ENCODE results near the gene SLTM.
A peak's percentile ranks its signal among the peaks of the same experiment; 100 is the strongest.
"Not testable (repeated sequence)": the region's sequence is repeated elsewhere in the genome, so short reads cannot be mapped to it uniquely, and the experiment has no call there.

Gene SLTM

GRCh38 chr15:58865425-58865880 lies 68.0 kb downstream of the SLTM start:
- TF ChIP-seq, protein P1, sequence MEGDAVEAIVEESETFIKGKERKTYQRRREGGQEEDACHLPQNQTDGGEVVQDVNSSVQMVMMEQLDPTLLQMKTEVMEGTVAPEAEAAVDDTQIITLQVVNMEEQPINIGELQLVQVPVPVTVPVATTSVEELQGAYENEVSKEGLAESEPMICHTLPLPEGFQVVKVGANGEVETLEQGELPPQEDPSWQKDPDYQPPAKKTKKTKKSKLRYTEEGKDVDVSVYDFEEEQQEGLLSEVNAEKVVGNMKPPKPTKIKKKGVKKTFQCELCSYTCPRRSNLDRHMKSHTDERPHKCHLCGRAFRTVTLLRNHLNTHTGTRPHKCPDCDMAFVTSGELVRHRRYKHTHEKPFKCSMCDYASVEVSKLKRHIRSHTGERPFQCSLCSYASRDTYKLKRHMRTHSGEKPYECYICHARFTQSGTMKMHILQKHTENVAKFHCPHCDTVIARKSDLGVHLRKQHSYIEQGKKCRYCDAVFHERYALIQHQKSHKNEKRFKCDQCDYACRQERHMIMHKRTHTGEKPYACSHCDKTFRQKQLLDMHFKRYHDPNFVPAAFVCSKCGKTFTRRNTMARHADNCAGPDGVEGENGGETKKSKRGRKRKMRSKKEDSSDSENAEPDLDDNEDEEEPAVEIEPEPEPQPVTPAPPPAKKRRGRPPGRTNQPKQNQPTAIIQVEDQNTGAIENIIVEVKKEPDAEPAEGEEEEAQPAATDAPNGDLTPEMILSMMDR (IDR thresholded peaks at IDR 0.05; ENCODE audit: extremely low read depth, insufficient read depth, missing control alignments): no peak
- DNase-seq (ENCODE audit: low spot score): no peak
- in situ Hi-C loops (cut with MboI; ENCODE audit: low pct_unique_long_range_greater_than_20kb, low sequenced_read_pairs, unreplicated experiment): no loop called here

DNA sequence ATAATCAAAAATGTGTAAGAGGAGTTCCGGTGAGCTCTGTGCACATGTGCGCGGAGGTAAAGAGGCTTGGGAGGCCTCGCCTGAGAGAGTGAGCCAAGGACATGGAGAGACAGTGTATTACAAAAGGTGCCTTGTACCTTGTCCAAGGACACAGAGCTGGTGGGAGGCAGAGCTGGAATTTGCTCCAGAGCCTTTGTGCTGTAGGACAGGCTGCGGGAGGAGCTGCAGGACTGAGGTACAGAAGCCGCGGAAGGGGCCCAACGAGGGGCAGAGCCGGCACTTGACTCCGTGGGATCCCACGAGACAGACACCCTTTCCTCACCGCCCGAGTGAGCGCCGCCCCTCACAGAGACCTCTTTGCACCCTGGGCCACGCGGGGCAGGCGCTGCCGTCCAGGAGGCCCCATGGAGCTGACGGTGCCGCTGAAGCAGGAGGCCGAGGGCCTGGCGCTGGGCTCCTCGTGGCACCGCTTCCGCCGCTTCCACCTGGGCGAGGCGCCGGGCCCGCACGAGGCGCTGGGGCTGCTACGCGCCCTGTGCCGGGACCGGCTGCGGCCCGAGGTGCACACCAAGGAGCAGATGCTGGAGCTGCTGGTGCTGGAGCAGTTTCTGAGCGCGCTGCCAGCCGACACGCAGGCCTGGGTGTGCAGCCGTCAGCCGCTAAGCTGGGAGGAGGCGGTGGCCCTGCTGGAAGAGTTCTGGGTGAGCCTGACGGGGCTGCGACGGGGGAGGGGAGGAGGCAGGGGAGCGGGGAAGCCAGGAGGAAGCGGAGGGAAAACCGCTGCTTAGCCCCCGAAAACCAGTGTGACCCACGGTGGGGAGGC lies 68.7 kb downstream of the SLTM start:
- peak; percentile 32 for DNase-seq (ENCODE audit: low spot score)
- in situ Hi-C loops (cut with MboI; ENCODE audit: low pct_unique_long_range_greater_than_20kb, low sequenced_read_pairs, unreplicated experiment): no loop called here

GRCh38 chr15:58862326-58862725 lies 71.2 kb downstream of the SLTM start:
- in situ Hi-C loops (cut with MboI; ENCODE audit: low pct_unique_long_range_greater_than_20kb, low sequenced_read_pairs, unreplicated experiment): no loop called here
- DNase-seq (ENCODE audit: low spot score): no peak
- TF ChIP-seq, protein P1 (IDR thresholded peaks at IDR 0.05; ENCODE audit: extremely low read depth, insufficient read depth, missing control alignments): no peak

More for the DNA sequence above, 68.7 kb downstream of the SLTM start:
- TF ChIP-seq, protein P1 (IDR thresholded peaks at IDR 0.05; ENCODE audit: extremely low read depth, insufficient read depth, missing control alignments): no peak

DNA sequence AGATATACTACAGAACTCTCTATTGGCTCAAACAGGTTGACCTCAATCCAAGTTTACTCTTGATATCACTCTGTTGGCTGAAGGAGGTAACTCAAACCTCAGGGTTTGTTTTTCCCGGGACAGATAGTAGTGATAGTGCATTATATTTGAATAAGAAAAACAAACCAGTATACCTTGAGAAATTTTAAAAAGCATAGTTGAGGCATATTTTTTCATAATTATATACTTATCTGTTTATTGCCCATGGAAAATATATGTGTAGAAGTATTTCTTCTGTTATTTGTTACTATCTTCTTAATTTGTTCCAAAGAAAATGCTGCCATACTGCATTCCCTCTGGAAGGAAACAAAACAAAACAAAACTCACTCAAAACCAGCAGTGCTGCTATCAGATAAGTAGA lies 76.9 kb downstream of the SLTM start:
- in situ Hi-C loops (cut with MboI; ENCODE audit: low pct_unique_long_range_greater_than_20kb, low sequenced_read_pairs, unreplicated experiment); DNase-seq (ENCODE audit: low spot score): not testable (repeated sequence)

DNA sequence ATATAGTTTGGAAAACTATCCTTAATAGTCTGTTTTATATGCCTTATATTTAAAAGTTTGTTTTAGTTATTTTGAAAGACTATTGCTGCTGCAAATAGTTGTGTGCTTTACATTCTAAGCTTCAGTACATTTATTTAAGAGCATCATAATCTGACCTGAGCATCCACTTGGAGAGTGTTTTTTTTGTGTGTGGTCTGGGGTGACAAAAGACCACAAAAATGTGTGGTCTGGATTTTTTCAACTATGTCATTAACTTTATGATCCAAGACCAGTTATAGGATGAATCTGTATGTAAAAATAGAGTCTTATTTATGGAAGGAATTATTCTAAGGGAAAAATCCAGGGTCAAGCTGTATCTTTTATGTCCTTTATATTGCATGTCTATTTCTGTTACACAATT lies 77.4 kb downstream of the SLTM start:
- in situ Hi-C loops (cut with MboI; ENCODE audit: low pct_unique_long_range_greater_than_20kb, low sequenced_read_pairs, unreplicated experiment): no loop called here
- DNase-seq (ENCODE audit: low spot score): no peak
- TF ChIP-seq, protein P1 (IDR thresholded peaks at IDR 0.05; ENCODE audit: extremely low read depth, insufficient read depth, missing control alignments): no peak

DNA sequence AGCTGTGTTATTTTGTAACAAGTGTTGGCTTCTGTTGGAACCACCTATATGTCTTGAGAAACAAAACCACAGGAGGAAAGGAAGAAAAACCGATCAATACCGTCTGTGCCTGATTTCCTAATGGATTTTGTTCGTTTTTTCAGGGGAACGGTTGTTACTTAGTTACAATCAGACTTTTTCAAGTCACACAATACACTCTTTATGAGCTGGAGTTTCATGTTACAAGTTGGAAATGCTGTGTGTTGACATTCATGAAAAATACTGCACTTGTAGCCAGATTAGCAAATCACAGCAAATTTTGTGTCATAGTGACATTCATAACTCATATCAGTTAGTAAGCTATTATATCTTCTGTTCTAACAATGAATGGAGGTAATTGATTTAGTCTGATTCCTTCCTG lies 78.9 kb downstream of the SLTM start:
- DNase-seq (ENCODE audit: low spot score): no peak
- in situ Hi-C loops (cut with MboI; ENCODE audit: low pct_unique_long_range_greater_than_20kb, low sequenced_read_pairs, unreplicated experiment): no loop called here
- TF ChIP-seq, protein P1 (IDR thresholded peaks at IDR 0.05; ENCODE audit: extremely low read depth, insufficient read depth, missing control alignments): no peak

GRCh38 chr15:58852347-58852746 lies 81.1 kb downstream of the SLTM start:
- DNase-seq (ENCODE audit: low spot score): no peak
- in situ Hi-C loops (cut with MboI; ENCODE audit: low pct_unique_long_range_greater_than_20kb, low sequenced_read_pairs, unreplicated experiment): no loop called here
- TF ChIP-seq, protein P1 (IDR thresholded peaks at IDR 0.05; ENCODE audit: extremely low read depth, insufficient read depth, missing control alignments): no peak

DNA sequence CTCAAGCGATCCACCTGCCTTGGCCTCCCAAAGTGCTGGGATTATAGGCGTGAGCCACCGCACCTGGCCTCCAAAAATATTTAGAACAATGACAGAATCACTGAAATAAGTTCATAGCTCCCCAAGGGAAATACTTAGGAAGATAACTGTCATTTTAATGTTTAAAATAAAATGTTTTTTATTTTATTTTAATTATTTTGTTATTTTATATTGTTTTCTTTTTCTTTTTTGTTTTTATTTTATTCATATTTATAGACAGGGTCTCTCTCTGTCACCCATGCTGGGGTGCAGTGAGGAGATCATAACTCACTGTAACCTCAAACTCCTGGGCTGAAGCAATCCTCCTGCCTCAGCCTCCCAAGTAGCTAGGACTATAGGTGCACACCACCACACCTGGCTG lies 82.3 kb downstream of the SLTM start:
- in situ Hi-C loops (cut with MboI; ENCODE audit: low pct_unique_long_range_greater_than_20kb, low sequenced_read_pairs, unreplicated experiment): not testable (repeated sequence)

More for the DNA sequence above, 82.3 kb downstream of the SLTM start:
- not testable (repeated sequence) for DNase-seq (ENCODE audit: low spot score)

Measured in GM13977 (cell line).